Tibial nerve (tissue), 4 donors: ENCODE measurements around the gene FARP1. TPM values are rescaled to one million over a fixed set of nuclear protein-coding genes. Genes with fewer than 3 reads are reported as not detected.

ENCODE experiments used
- DNase-seq, 2 donors: peaks; one replicate each; pipeline ENCODE4 v3.0.0-alpha.2; 2019; ENCODE audit warnings: low spot score in 2 of 2
- H3K27ac ChIP-seq, 4 donors: fragments of 200-600 bp; sonication (generic) in 3 of 4; one replicate each; pipeline ENCODE4 v1.5.1; 2017 to 2019; ENCODE audit warnings: mild to moderate bottlenecking in 1 of 4
- H3K27me3 ChIP-seq, 2 donors: fragments of 200-600 bp; sonication (generic) in 1 of 2; one replicate each; pipeline versions ENCODE4 v1.5.1 to v1.6.0; 2017 to 2019
- H3K36me3 ChIP-seq, 3 donors: fragments of 200-600 bp; sonication (generic); one replicate each; pipeline ENCODE4 v1.5.1; 2018 to 2019
- H3K4me1 ChIP-seq, 4 donors: fragments of 200-600 bp; sonication (generic) in 3 of 4; one replicate each; pipeline ENCODE4 v1.5.1; 2017 to 2019
- H3K4me3 ChIP-seq, 4 donors: fragments of 200-600 bp; sonication (generic) in 3 of 4; one replicate each; pipeline ENCODE4 v1.5.1; 2017 to 2019; ENCODE audit warnings: mild to moderate bottlenecking in 1 of 4, moderate library complexity in 1 of 4
- H3K9me3 ChIP-seq, 4 donors: fragments of 200-600 bp; sonication (generic) in 3 of 4; one replicate each; pipeline ENCODE4 v1.5.1; 2017 to 2019
- CTCF ChIP-seq, 5 experiments: fragments of 200-600 bp in 3 of 5; fragments of 450-650 bp in 2 of 5; sonication (generic) in 3 of 5; IDR thresholded peaks; one replicate each; pipeline ENCODE4 v1.5.1; 2016 to 2019; ENCODE audit warnings: antibody characterized with exemption in 5 of 5, mild to moderate bottlenecking in 3 of 5, moderate library complexity in 2 of 5
- EP300 ChIP-seq, 2 donors: sonication (generic); formaldehyde crosslinking; IDR thresholded peaks; one replicate each; pipeline ENCODE4 v1.6.1; 2017; ENCODE audit warnings: antibody characterized with exemption in 2 of 2, mild to moderate bottlenecking in 1 of 2
- POLR2A ChIP-seq, 2 donors: fragments of 450-650 bp; IDR thresholded peaks; one replicate each; pipeline ENCODE4 v1.6.1; 2017; ENCODE audit warnings: antibody characterized with exemption in 2 of 2, mild to moderate bottlenecking in 2 of 2, moderate library complexity in 2 of 2
- WGBS, 2 donors: methylation state at CpG; one replicate each; pipeline ENCODE4 v1.1.5; 2018; 5-methylcytosine and 5-hydroxymethylcytosine counted together
- total RNA-seq, 4 donors: library from RNA; depleted of rRNA; stranded (reverse); fragments of >200 nt; gene quantifications; one replicate each; pipeline ENCODE4 v1.1.0, GENCODE V29; 2016

Gene FARP1
- total RNA-seq, 4 donors from 2014 or later: 21.4 to 28.5 (median 24.9) TPM

- WGBS, 2 donors: 95 to 96% methylated on average over 5 of the region's 5 CpGs
- Histone ChIP-seq H3K27ac (no peak overlapping the region), H3K4me1 (no peaks in the 10 kb centered on the region), H3K27me3 (no peaks in the 10 kb centered on the region), H3K9me3 (no peaks in the 10 kb centered on the region), H3K36me3 (no peaks in the 10 kb centered on the region), H3K4me3 (no peak overlapping the region)
- no peak for DNase-seq
- no peak for TF ChIP-seq POLR2A (IDR thresholded peaks at IDR 0.05)
- TF ChIP-seq CTCF (IDR thresholded peaks at IDR 0.05): no peak
- TF ChIP-seq EP300 (IDR thresholded peaks at IDR 0.05): no peak
Observed at GRCh38 chr13:98334620-98335205, 191.8 kb downstream of the FARP1 start.

- no peaks in the 10 kb centered on the region for H3K36me3 ChIP-seq
- H3K4me1 ChIP-seq: no peaks in the 10 kb centered on the region
- H3K27ac ChIP-seq: no peak overlapping the region
- H3K9me3 ChIP-seq: no peaks in the 10 kb centered on the region
- TF ChIP-seq EP300 (IDR thresholded peaks at IDR 0.05) (no peak), CTCF (IDR thresholded peaks at IDR 0.05) (no peak)
- WGBS, 2 donors: 87 to 97% methylated on average over 4 of the region's 4 CpGs
- no peak overlapping the region for H3K4me3 ChIP-seq
- DNase-seq: no peak
- H3K27me3 ChIP-seq: no peaks in the 10 kb centered on the region
Observed at GRCh38 chr13:98335721-98336120, 192.8 kb downstream of the FARP1 start.

- no peak for TF ChIP-seq POLR2A (IDR thresholded peaks at IDR 0.05)
- TF ChIP-seq EP300 (IDR thresholded peaks at IDR 0.05): no peak
- no peak for TF ChIP-seq CTCF (IDR thresholded peaks at IDR 0.05)
- WGBS, 2 donors: 83 to 86% methylated on average over 5 of the region's 5 CpGs
Observed at GRCh38 chr13:98338310-98338709, 195.4 kb downstream of the FARP1 start.

GRCh38 chr13:98339684-98340425 lies 197.0 kb downstream of the FARP1 start:
- Histone ChIP-seq H3K9me3 (no peaks in the 10 kb centered on the region), H3K36me3 (no peaks in the 10 kb centered on the region), H3K4me3 (no peak overlapping the region), H3K27me3 (no peaks in the 10 kb centered on the region), H3K27ac (no peak overlapping the region), H3K4me1 (no peaks in the 10 kb centered on the region)
- WGBS, 2 donors: 83% methylated on average over 8 of the region's 8 CpGs
- no peak for TF ChIP-seq EP300 (IDR thresholded peaks at IDR 0.05)
- no peak for DNase-seq

More at GRCh38 chr13:98338310-98338709, 195.4 kb downstream of the FARP1 start:
- H3K4me1 ChIP-seq: no peaks in the 10 kb centered on the region
- H3K9me3 ChIP-seq: no peaks in the 10 kb centered on the region
- no peaks in the 10 kb centered on the region for H3K27me3 ChIP-seq
- no peak overlapping the region for H3K27ac ChIP-seq
- H3K36me3 ChIP-seq: no peaks in the 10 kb centered on the region
- no peak overlapping the region for H3K4me3 ChIP-seq
- DNase-seq: no peak

GRCh38 chr13:98342953-98343352 lies 200.1 kb downstream of the FARP1 start:
- H3K36me3 ChIP-seq: no peaks in the 10 kb centered on the region
- no peak for DNase-seq
- H3K9me3 ChIP-seq: no peaks in the 10 kb centered on the region
- H3K27me3 ChIP-seq: no peaks in the 10 kb centered on the region
- H3K27ac ChIP-seq: no peak overlapping the region
- no peak overlapping the region for H3K4me3 ChIP-seq
- H3K4me1 ChIP-seq: no peaks in the 10 kb centered on the region
- 37 to 48% methylated on average over 4 of the region's 4 CpGs for WGBS, 2 donors
- TF ChIP-seq POLR2A (IDR thresholded peaks at IDR 0.05) (no peak), CTCF (IDR thresholded peaks at IDR 0.05) (no peak), EP300 (IDR thresholded peaks at IDR 0.05) (no peak)
